Sigmoid colon (tissue), 4 donors: ENCODE results near the gene IFITM2.

Experiments used
- POLR2A ChIP-seq, 2 donors: fragments of 450-650 bp; IDR thresholded peaks; one replicate each; pipeline ENCODE4 v1.6.1; 2016; ENCODE audit warnings: antibody characterized with exemption in 2 of 2, mild to moderate bottlenecking in 2 of 2, moderate library complexity in 2 of 2
- POLR2AphosphoS5 ChIP-seq, 4 donors: sonication (generic); formaldehyde crosslinking; IDR thresholded peaks; one replicate each; pipeline ENCODE4 v1.6.1; 2017; ENCODE audit warnings: antibody characterized with exemption in 4 of 4
- TF ChIP-seq, protein P1 (sequence below), 4 experiments: fragments of 450-650 bp in 3 of 4; fragments of 200-600 bp in 1 of 4; IDR thresholded peaks; one replicate each; pipeline ENCODE4 v1.5.1; 2016 to 2019; ENCODE audit warnings: antibody characterized with exemption in 4 of 4, mild to moderate bottlenecking in 3 of 4, moderate library complexity in 2 of 4

DNA sequence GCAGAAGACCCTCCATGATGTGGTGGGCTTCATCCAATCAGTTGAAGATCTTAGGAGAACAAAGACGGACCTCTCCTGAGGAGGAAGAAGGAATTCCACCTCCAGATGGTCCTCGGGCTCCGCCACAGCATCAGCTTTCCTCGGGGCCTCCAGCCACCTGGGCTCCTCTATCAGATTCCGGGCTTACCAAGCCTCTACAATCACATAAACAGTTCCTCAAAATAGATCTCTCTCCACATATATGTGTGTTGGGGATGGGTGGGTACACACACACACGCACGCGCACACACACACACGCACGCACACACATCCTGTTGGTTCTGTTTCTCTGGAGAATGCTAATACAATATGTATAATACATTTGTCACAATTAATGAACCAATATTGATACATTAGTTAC, 48.2 kb upstream of the IFITM2 start:
- TF ChIP-seq POLR2AphosphoS5 (IDR thresholded peaks at IDR 0.05) (no peak), POLR2A (IDR thresholded peaks at IDR 0.05) (no peak)
- TF ChIP-seq, protein P1, sequence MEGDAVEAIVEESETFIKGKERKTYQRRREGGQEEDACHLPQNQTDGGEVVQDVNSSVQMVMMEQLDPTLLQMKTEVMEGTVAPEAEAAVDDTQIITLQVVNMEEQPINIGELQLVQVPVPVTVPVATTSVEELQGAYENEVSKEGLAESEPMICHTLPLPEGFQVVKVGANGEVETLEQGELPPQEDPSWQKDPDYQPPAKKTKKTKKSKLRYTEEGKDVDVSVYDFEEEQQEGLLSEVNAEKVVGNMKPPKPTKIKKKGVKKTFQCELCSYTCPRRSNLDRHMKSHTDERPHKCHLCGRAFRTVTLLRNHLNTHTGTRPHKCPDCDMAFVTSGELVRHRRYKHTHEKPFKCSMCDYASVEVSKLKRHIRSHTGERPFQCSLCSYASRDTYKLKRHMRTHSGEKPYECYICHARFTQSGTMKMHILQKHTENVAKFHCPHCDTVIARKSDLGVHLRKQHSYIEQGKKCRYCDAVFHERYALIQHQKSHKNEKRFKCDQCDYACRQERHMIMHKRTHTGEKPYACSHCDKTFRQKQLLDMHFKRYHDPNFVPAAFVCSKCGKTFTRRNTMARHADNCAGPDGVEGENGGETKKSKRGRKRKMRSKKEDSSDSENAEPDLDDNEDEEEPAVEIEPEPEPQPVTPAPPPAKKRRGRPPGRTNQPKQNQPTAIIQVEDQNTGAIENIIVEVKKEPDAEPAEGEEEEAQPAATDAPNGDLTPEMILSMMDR (IDR thresholded peaks at IDR 0.05) = no peak
